Activated CD4-positive, alpha-beta T cell treated with anti-CD3 and anti-CD28 coated beads for 1 hour (primary cell): Measurements from ENCODE around the gene SULT2B1.
"Not testable (repeated sequence)": the region's sequence is repeated elsewhere in the genome, so short reads cannot be mapped to it uniquely, and the experiment has no call there.

Experiments used
- DNase-seq: peaks from one replicate; pipeline ENCODE4 v3.0.0-alpha.2; 2020

The SULT2B1 gene

DNA sequence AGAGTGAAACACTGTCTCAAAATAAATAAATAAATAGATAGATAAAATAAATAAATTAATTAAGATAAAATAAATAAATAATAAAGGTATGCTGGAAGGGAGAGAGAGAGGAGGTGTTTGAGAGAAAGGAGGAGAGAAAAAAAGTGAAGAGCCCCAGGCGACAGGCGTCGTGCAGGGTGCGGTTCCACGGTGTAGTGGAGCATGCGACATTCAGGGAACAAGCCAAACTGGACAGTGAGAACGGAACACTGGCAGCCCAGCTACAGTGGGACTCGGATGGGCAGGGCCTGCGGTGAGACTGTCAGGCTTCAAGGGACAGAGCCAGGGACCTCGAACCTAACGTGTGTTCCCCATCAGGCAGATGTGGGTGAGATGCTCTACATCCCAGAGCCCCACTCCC lies 9.4 kb downstream of the SULT2B1 start:
- no peak for DNase-seq

DNA sequence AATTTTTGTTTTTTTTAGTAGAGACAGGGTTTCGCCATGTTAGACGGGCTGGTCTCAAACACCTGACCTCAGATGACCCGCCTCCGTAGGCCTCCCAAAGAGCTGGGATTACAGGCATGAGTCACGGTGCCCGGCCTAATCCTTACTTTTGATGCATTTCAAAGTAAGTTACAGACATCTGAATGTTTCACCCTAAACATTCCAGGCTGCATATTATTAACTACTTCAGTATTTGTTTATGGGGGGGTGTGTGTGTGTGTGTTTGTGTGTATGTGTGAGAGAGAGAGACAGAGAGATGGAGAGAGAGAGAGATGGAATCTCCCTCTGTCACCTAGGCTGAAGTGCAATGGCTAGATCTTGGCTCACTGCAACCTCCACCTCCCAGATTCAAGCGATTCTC lies 13.1 kb downstream of the SULT2B1 start:
- DNase-seq, result no peak

GRCh38 chr19:48568345-48568886 lies 16.4 kb downstream of the SULT2B1 start:
- DNase-seq, result no peak

- no peak for DNase-seq
These were observed 17.8 kb downstream of the SULT2B1 start for GRCh38 chr19:48569814-48570213.

DNA sequence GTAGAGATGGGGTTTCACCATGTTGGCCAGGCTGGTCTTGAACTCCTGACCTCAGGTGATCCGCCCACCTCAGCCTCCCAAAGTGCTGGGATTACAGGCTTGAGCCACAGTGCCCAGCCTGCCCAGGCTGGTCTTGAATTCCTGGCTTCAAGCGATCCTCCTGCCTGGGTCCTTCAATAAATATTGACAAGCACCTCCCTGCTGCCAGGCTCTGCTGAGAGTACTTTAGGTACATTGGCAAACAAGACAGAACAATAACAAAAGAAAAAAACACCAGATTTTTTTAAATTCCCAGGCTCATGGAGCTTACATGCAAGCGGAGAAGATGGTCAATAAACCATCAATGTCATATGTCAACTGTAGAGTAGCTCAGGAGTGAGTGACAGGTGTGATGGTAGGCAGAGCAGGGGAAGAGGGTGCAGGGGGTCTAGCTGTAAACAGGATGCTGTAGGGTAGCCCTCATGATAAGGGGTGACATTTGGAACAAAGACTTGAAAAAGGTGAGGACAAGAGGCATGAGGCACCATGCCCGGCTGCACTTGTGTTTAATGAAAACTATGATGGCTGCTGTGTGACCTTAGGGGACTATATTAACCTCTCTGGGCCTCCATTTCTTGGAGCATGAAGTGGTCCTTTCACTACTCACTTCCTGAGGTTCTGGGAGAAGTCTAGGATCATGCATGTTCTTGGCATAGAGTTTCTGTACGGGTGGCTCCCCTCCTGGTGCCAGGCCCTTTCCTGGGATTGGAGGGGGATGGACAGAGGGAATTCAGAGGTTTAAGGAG lies 19.6 kb downstream of the SULT2B1 start:
- no peak for DNase-seq

- no peak for DNase-seq
These were observed 21.2 kb downstream of the SULT2B1 start for GRCh38 chr19:48573163-48573505.

GRCh38 chr19:48575931-48576622 lies 24.1 kb downstream of the SULT2B1 start:
- DNase-seq, result no peak

- not testable (repeated sequence) for DNase-seq
These were observed 25.9 kb downstream of the SULT2B1 start for GRCh38 chr19:48577908-48578307.

GRCh38 chr19:48578891-48579290 lies 26.9 kb downstream of the SULT2B1 start:
- DNase-seq, result no peak

- DNase-seq, result no peak
These were observed 30.2 kb downstream of the SULT2B1 start for GRCh38 chr19:48582168-48582567.

- DNase-seq, result no peak
These were observed 35.4 kb downstream of the SULT2B1 start for GRCh38 chr19:48587387-48587786.

DNA sequence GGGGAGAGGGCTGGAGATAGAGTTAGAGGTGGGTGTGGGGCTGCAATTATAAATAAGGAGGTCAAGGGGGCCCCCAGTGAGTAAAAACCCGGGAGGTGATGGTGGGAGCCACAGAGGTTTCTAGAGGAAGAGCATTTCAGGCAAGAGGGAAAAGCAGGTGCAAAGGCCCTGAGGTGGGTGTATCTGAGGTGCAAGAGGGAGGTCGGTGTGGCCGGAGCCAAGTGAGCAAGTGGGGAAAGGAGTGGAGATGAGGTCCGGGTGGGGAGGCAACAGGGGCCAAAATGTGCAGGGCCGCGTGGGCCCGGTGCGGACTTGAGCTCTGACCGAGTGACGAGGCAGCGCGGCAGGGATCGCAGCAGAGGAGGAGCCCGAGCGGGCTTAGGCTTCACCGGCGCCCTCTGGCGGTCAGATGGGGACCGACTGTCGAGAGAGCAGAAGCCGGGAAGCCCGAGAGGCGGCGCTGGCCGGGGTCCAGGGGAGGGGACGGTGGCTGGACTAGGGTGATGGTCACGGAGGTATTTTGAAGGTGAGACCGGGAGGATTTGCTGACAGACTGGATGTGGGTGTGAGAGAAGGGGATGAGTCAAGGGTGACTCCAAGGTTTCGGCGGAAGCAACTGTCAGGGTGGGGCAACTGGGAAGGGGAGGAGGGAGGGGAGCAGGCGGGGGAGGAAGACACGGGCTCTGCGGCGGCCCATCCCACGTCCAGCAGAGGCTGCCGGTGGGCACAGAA lies 36.9 kb downstream of the SULT2B1 start:
- peak; percentile 78 for DNase-seq

DNA sequence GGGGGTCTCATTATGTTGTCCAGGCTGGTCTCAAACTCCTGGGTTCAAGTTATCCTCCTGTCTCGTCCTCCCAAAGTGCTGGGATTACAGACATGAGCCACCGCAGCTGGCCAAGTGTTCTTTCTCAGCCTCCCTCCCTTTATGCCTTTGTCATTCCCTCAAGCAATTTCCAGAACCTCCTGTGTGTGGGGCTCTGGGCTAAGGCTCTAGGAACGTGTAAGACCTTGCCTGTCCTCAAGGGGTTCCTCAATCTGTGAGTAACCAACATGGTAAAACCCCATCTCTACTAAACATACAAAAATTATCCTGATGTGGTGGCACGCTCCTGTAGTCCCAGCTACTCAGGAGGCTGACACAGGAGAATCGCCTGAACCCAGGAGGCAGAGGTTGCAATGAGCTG lies 39.0 kb downstream of the SULT2B1 start:
- DNase-seq, result no peak

- DNase-seq, result no peak
These were observed 43.2 kb downstream of the SULT2B1 start for GRCh38 chr19:48595171-48595570.

DNA sequence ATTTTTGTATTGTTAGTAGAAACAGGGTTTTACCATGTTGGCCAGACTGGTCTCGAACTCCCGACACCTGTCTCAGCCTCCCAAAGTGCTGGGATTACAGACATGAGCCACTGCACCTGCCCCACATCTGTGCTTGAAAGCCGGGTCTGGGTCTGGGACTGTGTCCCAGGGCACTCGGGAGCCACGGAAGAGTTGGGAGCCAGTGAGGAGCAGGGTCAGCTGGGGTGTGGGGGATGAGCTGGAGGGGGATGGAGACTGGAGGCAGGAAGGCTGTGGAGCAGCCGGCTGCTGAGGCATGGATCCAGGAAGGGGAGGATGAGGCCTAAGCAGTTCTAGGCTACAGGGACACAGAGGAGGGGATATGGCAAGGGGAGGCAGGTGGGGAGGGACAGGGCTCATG lies 43.9 kb downstream of the SULT2B1 start:
- DNase-seq, result no peak

DNA sequence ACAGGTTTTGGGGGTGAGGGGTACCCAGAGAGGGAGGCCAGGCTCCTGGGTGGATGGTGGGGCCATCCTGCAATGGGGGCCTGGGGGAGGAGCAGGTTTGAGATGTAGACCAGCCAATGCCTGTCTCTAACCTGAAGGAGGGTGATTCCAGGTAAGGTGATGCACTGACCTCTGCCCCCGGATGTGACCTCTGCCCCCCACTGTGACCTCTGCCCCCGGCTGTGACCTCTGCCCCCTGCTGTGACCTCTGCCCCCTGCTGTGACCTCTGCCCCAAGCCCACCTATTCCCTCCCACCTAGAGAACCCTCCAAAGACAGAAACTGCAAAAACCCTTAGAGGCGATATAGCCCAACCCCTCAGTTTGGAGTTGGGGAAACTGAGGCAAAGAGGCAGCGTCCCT lies 44.3 kb downstream of the SULT2B1 start:
- no peak for DNase-seq

- DNase-seq, result no peak
These were observed 44.9 kb downstream of the SULT2B1 start for GRCh38 chr19:48596679-48597465.

- DNase-seq, result no peak
These were observed 47.2 kb downstream of the SULT2B1 start for GRCh38 chr19:48598996-48599700.

- DNase-seq, result no peak
These were observed 48.9 kb downstream of the SULT2B1 start for GRCh38 chr19:48600679-48601417.

GRCh38 chr19:48603001-48603400 lies 51.0 kb downstream of the SULT2B1 start:
- no peak for DNase-seq

DNA sequence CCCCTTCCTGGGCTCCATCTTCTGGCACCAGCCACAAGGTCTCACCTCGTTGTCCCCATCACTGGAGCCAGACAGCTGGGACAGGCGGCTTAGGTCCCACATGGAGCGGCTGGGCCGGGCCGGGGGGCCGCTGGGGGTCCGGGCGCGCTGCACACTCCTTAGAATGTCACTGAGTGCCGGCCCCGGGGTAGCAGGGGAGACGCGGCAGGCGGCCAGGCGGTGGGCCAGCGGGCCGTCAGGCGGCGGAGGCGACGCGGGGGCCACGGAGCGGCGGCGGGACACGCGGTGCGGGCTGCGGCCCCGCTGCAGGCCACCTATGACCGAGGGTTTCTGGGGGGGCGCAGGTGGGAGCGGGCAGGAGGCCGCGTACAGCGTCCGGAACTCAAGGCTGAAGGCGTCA lies 51.5 kb downstream of the SULT2B1 start:
- DNase-seq, result no peak
